Activated CD8-positive, alpha-beta memory T cell treated with anti-CD3 and anti-CD28 coated beads for 48 hours (primary cell): ENCODE results near the gene HCRTR1.

ENCODE experiments used
- DNase-seq, 3 experiments: peaks; one replicate each; pipeline ENCODE4 v3.0.0-alpha.2; 2020; ENCODE audit warnings: low read depth in 2 of 3, low spot score in 2 of 3

The HCRTR1 gene

DNA sequence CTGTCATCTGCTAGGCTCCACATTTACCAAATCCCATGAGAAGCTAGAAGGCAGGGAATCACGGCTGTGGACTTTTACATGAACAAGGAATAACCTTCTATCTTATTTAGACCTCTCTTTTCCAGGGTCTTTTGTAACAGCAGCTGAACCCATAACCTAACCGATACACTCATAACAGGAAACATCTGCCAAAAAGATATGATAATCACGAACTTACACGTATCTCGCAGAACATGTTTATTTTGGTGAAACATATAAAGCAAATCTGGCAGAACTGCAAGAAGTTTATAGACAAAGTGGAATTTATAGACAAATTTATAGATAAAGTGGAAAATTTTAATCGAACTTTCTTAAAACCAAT lies 20.8 kb upstream of the HCRTR1 start:
- DNase-seq = no peak

- no peak for DNase-seq
These were observed 18.5 kb upstream of the HCRTR1 start for GRCh38 chr1:31598980-31599379.

- no peak for DNase-seq
These were observed 16.8 kb upstream of the HCRTR1 start for GRCh38 chr1:31600641-31601040.

GRCh38 chr1:31602081-31602480 lies 15.4 kb upstream of the HCRTR1 start:
- DNase-seq = no peak

DNA sequence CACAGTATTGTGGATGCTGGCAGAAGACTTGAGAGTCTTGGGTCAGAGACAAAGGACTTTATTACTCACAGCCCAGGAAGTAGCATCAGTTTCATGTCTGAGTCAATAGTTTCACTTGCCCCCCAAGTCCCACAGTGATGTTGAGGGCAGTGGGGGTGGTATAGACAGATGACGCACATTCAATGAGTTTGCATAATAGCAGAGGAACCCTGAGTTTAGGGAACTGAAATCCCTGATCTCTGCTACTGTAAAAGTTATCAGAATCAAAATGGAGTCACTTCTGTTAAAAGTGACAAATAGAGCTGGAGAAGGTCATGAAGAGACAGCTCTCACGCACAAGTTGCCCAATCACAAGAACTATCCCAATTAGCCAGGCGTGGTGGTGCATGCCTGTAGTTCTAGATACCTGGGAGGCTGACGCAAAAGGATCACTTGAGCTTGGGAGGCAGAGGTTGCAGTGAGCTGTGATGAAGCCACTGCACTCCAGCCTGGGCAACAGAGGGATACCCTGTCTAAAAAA lies 11.5 kb upstream of the HCRTR1 start:
- peak in 1 of 3 experiments; percentile 24 for DNase-seq

DNA sequence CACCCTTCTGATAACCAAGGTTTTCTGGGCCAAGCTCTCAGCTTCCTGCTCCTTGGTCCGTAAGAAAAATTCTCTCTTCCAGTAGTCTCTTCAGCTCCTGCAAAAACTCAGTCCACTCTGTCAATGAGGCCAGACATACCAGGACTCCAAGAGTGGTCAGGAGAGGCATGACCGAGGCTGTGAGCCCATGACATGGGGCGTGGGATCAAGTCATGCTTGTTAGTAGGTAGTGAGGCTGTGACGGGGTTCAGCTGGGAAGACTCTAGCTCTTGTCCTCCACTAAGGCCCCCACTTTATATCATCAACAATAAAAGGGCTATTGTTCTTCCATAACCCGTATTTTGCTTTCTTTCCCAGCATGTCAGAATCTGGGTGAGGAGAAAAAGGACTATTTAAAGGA lies 10.1 kb upstream of the HCRTR1 start:
- no peak for DNase-seq

DNA sequence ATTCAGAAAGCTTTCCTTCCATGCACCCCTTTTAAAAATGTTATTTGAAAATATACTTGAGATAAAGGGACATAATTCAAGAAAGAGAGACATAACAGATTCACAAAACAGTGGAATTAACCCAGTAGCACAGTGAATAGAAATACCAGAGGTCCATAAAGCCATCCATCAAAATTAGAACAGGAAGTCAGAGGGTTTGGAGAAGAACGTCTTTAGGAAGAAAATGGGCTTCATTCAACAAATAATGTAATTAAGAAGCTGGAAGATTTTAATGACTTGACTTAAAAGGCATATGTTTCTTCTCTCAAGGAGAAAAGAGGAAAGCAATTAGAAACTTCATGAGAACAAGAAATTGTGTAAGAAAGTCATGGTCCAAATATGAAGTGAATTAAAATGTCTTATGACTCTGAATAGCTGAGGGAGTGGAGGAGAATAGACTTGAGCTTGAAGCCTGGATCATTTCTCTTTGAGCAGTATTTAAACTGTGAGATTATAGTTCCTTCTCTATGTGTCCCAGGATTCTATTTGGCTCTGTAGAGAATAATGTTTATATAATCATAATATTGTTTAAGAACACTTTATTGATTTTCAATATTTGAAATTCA lies 7.9 kb upstream of the HCRTR1 start:
- no peak for DNase-seq

DNA sequence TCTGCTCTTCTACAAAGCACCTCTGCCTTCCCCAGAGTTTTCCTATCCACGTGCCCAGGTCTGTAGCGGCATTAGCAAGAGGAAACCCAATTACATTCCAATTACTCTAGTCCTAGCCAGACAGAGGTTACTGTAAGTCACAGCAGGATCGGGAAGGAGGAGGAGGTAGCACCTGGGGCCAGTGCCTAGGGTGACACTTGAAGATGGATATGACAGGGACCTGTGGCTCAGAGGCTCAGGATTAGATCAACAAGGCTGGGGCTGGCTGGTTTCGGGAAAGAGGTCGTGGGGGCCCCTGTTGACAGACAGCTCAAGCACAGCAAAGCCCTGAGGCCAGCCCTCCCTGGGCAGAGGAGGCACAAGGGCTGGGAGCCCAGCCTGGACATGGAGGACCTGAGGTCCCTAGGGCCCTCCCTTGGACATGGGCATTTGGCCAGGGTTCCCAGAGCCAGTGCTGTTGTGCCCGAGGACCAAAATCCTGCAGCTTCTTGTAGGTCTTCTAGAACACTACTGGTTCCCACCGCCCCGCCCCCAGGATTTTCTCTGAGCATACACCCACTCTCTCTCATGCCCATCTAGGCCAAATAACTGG lies 3.0 kb upstream of the HCRTR1 start:
- DNase-seq = no peak

- DNase-seq = no peak
These were observed 2.1 kb upstream of the HCRTR1 start for GRCh38 chr1:31615414-31615813.

DNA sequence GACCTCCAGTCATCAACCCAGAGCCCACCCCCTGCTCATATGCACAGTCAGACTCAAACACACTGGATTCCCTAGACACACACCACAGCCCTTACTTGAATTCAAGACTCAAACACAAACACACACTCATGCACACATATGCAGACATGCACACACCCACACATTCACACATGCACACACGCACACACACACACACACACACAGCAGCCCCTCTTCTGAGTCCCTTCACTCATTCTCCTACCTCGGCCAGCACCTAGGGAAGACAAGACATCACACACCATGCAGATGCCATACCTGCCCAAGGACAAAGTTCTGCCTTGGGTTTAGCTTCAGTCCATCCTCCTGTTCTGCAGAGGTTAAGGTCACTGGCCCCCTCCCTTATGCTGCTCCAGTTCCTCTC lies 1.6 kb upstream of the HCRTR1 start:
- DNase-seq = no peak

- DNase-seq = peak in 1 of 3 experiments; percentile 17
These were observed 642 bp downstream of the HCRTR1 start for GRCh38 chr1:31617916-31618746.

- no peak for DNase-seq
These were observed 1.7 kb downstream of the HCRTR1 start for GRCh38 chr1:31618916-31619846.

DNA sequence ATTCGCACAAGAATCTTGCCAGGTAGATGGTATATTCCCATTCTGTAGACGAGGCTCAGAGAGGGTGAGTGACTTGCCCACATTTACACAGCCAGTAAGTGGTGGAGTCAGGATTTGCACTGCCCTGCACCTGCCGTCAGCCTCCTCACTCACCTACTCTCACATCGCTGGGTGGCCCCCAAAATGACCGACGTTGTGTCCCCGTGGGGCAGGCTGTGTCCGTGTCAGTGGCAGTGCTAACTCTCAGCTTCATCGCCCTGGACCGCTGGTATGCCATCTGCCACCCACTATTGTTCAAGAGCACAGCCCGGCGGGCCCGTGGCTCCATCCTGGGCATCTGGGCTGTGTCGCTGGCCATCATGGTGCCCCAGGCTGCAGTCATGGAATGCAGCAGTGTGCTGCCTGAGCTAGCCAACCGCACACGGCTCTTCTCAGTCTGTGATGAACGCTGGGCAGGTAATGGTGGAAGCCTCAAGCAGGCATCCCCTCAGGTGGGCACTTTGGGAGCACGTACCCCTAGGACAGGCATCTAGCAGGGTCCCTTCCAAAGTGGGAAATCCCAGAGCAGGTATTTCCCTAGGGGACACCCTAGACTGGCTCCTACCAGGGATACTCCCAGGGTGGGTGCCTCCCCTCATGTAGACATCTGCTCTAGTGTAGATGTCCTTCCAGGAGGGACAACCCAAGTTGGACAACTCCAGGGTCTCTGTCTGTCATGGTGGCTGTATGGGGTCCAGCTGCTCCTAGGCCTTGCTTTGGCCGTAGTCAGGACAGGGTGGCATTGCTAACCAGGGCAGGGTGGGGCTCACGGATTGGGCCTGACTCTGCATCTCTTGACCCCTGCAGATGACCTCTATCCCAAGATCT lies 3.4 kb downstream of the HCRTR1 start:
- no peak for DNase-seq

DNA sequence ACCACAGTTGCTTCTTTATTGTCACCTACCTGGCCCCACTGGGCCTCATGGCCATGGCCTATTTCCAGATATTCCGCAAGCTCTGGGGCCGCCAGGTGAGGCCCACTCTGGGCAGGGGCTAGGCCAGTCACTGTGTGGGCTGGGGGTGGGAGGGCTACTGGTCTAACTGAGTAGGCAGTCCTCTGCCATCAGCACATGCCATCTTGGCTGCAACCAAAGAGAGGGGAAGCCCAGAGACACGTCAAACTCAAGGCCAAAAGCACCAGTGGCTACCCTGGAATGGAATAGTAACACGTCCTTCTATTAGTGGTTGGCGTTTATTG lies 4.0 kb downstream of the HCRTR1 start:
- DNase-seq = no peak

DNA sequence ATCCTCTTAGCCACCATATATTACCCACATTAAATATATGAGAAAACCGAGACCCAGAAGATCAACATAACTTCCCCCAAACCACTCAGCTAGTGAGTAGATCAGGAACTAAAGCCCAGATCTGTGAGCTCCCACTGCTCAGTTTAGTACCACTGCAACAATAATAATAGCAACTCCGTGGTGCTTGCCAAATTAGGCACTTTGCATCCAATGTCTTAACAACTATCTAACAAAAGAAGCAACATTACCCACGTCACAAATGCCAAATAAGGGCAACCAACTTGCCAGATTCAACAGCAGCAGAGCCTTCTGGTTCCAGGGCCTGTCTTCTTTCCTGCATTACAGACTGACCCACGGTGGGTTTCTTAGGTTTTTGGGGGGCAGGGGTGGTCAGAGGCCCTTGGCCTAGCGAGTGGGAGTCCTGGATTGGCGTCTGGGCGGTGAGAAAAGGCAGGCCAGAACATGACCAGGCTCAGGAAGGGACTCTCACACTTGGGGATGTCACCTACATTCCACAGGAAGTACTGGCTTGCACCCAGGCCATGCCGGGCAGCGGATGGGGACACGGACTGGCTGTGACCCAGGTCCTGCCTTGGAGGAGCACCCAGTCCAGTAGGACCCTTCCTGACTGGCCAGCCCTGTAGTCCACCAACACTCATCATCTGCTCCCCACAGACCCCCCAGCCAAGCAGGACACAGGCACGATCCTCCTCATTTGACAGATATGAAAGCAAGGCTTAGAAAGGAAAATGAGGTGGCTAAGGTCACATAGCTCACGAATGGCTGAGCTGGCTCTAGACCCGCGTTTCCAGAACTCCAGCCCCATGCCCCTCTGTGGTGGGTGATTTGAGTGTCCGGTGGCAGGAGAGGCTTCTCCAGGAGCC lies 4.6 kb downstream of the HCRTR1 start:
- no peak for DNase-seq

DNA sequence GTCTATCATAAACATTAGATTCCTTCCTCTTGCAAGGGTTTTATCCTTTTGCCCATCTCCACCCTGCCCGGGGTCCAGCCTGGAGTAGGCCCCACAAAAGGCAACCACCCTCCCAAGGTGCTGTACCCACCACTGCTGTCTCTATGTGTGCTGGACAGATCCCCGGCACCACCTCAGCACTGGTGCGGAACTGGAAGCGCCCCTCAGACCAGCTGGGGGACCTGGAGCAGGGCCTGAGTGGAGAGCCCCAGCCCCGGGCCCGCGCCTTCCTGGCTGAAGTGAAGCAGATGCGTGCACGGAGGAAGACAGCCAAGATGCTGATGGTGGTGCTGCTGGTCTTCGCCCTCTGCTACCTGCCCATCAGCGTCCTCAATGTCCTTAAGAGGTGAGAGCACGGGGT lies 5.9 kb downstream of the HCRTR1 start:
- DNase-seq = no peak

- no peak for DNase-seq
These were observed 6.8 kb downstream of the HCRTR1 start for GRCh38 chr1:31624309-31624708.

DNA sequence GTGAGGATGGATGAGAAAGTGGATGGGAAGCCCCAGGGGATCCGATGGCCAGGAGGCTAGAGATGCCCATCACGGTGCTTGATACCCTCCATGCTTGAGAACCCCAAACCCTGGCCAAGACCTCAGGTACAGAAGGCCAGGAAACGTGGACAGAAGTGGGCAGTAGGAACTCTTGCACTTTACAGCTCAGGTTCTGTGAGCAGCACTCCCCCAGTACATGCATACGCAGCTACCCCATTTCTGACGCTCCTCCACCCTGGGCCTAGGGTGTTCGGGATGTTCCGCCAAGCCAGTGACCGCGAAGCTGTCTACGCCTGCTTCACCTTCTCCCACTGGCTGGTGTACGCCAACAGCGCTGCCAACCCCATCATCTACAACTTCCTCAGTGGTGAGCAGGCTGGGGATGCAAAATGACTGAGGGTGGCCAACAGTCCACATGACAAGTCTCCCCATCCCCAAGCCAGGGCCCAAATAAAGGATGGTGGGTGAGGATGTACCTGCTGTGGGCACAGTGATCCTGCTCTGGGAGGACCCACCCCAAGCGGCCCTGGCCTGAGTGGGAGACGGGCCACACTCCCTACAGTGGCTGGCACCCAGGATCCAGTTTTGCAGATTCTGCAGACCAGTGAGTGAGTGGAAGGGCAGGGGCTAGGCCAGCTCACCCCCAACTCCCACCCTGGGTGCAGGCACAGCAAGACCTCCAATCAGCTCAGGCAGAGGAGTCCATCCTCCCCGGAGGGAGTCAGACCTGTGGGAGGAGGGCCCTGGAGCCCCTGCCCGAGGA lies 7.4 kb downstream of the HCRTR1 start:
- DNase-seq = no peak
